GM23338 (cell line): ENCODE data around the gene SETD4.

Experiments
- CREB1 ChIP-seq: fragments of 250-450 bp; sonication (Bioruptor Pico); IDR thresholded peaks from 2 replicates; pipeline ENCODE4 v1.5.0; 2020; ENCODE audit warnings: low read depth, mild to moderate bottlenecking, moderate library complexity
- CTCF ChIP-seq, 2 experiments: fragments of 200-600 bp in 1 of 2; sonication (generic) in 1 of 2; conservative IDR thresholded peaks; 2 replicates each; pipeline versions ENCODE4 v1.5.1 to v1.6.1; 2016 to 2017; ENCODE audit warnings: antibody characterized with exemption in 2 of 2, low read depth in 2 of 2, mild to moderate bottlenecking in 2 of 2, moderate library complexity in 1 of 2
- EZH2 ChIP-seq: fragments of 200-600 bp; sonication (generic); IDR thresholded peaks from one replicate; pipeline ENCODE4 v1.8.0; 2017; ENCODE audit warnings: antibody characterized with exemption, mild to moderate bottlenecking, low read depth; ENCODE audit not compliant: unreplicated experiment
- EZH2phosphoT487 ChIP-seq: fragments of 200-600 bp; sonication (generic); IDR thresholded peaks from one replicate; pipeline ENCODE4 v1.8.1; 2018; ENCODE audit warnings: antibody characterized with exemption; ENCODE audit not compliant: unreplicated experiment
- JUNB ChIP-seq: IDR thresholded peaks from one replicate; pipeline ENCODE4 v1.6.1; 2016; ENCODE audit warnings: antibody characterized with exemption; ENCODE audit not compliant: unreplicated experiment
- NANOG ChIP-seq: IDR thresholded peaks from 2 replicates; pipeline ENCODE4 v1.6.1; 2016; ENCODE audit warnings: antibody characterized with exemption, borderline replicate concordance
- POLR2AphosphoS5 ChIP-seq: IDR thresholded peaks from 2 replicates; pipeline ENCODE4 v1.6.1; 2016; ENCODE audit warnings: antibody characterized with exemption, low read depth
- ZNF114 ChIP-seq: fragments of 250-450 bp; sonication (Bioruptor Pico); IDR thresholded peaks from 2 replicates; pipeline ENCODE4 v1.5.0; 2020; ENCODE audit warnings: mild to moderate bottlenecking, moderate library complexity
- ZNF331 ChIP-seq: fragments of 250-450 bp; sonication (Bioruptor Pico); IDR thresholded peaks from 2 replicates; pipeline ENCODE4 v1.5.0; 2020; ENCODE audit warnings: low read depth, mild to moderate bottlenecking, moderate library complexity
- ZNF462 ChIP-seq: fragments of 250-450 bp; sonication (Bioruptor Pico); IDR thresholded peaks from 2 replicates; pipeline ENCODE4 v1.5.0; 2020; ENCODE audit warnings: mild to moderate bottlenecking, moderate library complexity
- TF ChIP-seq, protein P1 (sequence below): IDR thresholded peaks from one replicate; pipeline ENCODE4 v1.6.1; 2018; ENCODE audit warnings: antibody characterized with exemption; ENCODE audit not compliant: unreplicated experiment

GRCh38 chr21:35988416-35989137, 71.7 kb downstream of the SETD4 start:
- no peak for TF ChIP-seq CTCF (conservative IDR thresholded peaks at IDR 0.05; ENCODE audit: low read depth in 2 of 2)
- no peak for TF ChIP-seq EZH2phosphoT487
- TF ChIP-seq POLR2AphosphoS5 = no peak
- TF ChIP-seq, protein P1, sequence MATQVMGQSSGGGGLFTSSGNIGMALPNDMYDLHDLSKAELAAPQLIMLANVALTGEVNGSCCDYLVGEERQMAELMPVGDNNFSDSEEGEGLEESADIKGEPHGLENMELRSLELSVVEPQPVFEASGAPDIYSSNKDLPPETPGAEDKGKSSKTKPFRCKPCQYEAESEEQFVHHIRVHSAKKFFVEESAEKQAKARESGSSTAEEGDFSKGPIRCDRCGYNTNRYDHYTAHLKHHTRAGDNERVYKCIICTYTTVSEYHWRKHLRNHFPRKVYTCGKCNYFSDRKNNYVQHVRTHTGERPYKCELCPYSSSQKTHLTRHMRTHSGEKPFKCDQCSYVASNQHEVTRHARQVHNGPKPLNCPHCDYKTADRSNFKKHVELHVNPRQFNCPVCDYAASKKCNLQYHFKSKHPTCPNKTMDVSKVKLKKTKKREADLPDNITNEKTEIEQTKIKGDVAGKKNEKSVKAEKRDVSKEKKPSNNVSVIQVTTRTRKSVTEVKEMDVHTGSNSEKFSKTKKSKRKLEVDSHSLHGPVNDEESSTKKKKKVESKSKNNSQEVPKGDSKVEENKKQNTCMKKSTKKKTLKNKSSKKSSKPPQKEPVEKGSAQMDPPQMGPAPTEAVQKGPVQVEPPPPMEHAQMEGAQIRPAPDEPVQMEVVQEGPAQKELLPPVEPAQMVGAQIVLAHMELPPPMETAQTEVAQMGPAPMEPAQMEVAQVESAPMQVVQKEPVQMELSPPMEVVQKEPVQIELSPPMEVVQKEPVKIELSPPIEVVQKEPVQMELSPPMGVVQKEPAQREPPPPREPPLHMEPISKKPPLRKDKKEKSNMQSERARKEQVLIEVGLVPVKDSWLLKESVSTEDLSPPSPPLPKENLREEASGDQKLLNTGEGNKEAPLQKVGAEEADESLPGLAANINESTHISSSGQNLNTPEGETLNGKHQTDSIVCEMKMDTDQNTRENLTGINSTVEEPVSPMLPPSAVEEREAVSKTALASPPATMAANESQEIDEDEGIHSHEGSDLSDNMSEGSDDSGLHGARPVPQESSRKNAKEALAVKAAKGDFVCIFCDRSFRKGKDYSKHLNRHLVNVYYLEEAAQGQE = no peak
- no peak for TF ChIP-seq EZH2
- no peak for TF ChIP-seq ZNF462
- no peak for TF ChIP-seq CREB1 (CRISPR knock-in tag)
- TF ChIP-seq JUNB = no peak
- TF ChIP-seq NANOG = no peak
- TF ChIP-seq ZNF114 (CRISPR knock-in tag) = no peak
- TF ChIP-seq ZNF331 (CRISPR knock-in tag) = no peak
